ENCODE results near the gene ACACB. TPM values are rescaled to one million over a fixed set of nuclear protein-coding genes. Genes with fewer than 3 reads are reported as not detected.
A peak's percentile ranks its signal among the peaks of the same experiment; 100 is the strongest.

Gene ACACB
- total RNA-seq, 2 donors from 2014 or later: 6.8 to 12.7 TPM

DNA sequence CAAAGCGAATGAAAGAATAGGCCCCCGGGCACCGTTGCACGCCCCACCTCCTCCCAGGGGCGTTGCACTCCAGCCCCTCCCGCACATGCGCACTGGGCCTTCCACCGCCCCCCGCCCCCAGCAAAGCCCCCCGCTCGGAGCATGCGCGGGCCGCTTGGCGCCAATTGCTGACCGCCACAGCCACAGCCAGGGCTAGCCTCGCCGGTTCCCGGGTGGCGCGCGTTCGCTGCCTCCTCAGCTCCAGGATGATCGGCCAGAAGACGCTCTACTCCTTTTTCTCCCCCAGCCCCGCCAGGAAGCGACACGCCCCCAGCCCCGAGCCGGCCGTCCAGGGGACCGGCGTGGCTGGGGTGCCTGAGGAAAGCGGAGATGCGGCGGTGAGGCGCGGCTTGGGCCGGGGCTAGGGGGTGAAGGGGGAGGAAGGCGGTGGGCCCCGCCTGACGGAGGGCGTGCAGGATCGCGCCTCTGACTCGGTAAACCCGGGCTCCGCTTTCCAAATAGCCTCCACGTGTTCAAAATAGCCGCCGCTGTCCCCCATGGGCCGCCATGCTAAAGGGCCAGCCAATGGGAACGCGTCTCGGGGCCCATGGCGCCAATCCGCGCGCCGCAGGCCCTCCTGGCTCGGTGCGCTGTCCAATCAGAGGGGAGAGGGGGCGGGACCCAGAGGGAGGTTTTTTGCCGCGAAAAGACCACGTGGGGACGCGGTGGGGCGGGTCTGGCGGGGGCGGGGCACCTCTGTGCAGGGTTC, 18.8 kb upstream of the ACACB start, which contains the start of gene UNG:
TSS of gene UNG (plus strand) at position 163 of the 748 bp plus-strand sequence. CDS start at position 246, 83 bp downstream.
- Histone ChIP-seq H3K4me1 (ENCODE audit: control insufficient read depth, insufficient read depth, low read length) (peaks cover 4% of the 10 kb centered on the region), H3K27ac (ENCODE audit: low read depth, low read length) (peak within 1 kb of the TSS; percentile 91), H3K4me3 (ENCODE audit: low read length) (peak within 1 kb of the TSS; percentile 93), H3K27me3 (ENCODE audit: control insufficient read depth, insufficient read depth, low read length, poor library complexity, severe bottlenecking) (no peaks in the 10 kb centered on the region), H3K9me3 (ENCODE audit: control insufficient read depth, low read length) (no peaks in the 10 kb centered on the region), H3K9ac (ENCODE audit: extremely low read depth, low read length, poor library complexity, severe bottlenecking) (peak within 1 kb of the TSS; percentile 73), H3K36me3 (ENCODE audit: control insufficient read depth, insufficient read depth, low read length) (peaks cover 31% of the 10 kb centered on the region)
- TF ChIP-seq, protein P1, sequence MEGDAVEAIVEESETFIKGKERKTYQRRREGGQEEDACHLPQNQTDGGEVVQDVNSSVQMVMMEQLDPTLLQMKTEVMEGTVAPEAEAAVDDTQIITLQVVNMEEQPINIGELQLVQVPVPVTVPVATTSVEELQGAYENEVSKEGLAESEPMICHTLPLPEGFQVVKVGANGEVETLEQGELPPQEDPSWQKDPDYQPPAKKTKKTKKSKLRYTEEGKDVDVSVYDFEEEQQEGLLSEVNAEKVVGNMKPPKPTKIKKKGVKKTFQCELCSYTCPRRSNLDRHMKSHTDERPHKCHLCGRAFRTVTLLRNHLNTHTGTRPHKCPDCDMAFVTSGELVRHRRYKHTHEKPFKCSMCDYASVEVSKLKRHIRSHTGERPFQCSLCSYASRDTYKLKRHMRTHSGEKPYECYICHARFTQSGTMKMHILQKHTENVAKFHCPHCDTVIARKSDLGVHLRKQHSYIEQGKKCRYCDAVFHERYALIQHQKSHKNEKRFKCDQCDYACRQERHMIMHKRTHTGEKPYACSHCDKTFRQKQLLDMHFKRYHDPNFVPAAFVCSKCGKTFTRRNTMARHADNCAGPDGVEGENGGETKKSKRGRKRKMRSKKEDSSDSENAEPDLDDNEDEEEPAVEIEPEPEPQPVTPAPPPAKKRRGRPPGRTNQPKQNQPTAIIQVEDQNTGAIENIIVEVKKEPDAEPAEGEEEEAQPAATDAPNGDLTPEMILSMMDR (conservative IDR thresholded peaks at IDR 0.05): no peak
- H3K36me3 Mint-ChIP-seq (ENCODE audit: low read depth): peaks cover 29% of the 10 kb centered on the region
- peaks cover 8% of the 10 kb centered on the region for H3K27me3 Mint-ChIP-seq (ENCODE audit: insufficient read depth)
- 0 to 1% methylated on average over 5 to 71 of the region's 71 CpGs for WGBS, 2 experiments (ENCODE audit: insufficient coverage in 1 of 2, insufficient read length in 1 of 2)
- peak within 1 kb of the TSS; percentile 94 for H3K27ac Mint-ChIP-seq
- DNase-seq: peak; percentile 99
- H3K9me3 Mint-ChIP-seq: peaks cover 4% of the 10 kb centered on the region
- H3K4me3 Mint-ChIP-seq: peak within 1 kb of the TSS; percentile 75
- peaks cover 9% of the 10 kb centered on the region for H3K4me1 Mint-ChIP-seq

- Histone ChIP-seq H3K9ac (ENCODE audit: extremely low read depth, low read length, poor library complexity, severe bottlenecking) (peak overlapping the region; percentile 73), H3K4me3 (ENCODE audit: low read length) (peak overlapping the region; percentile 93), H3K27me3 (ENCODE audit: control insufficient read depth, insufficient read depth, low read length, poor library complexity, severe bottlenecking) (no peaks in the 10 kb centered on the region), H3K27ac (ENCODE audit: low read depth, low read length) (no peak overlapping the region), H3K36me3 (ENCODE audit: control insufficient read depth, insufficient read depth, low read length) (peaks cover 37% of the 10 kb centered on the region), H3K9me3 (ENCODE audit: control insufficient read depth, low read length) (no peaks in the 10 kb centered on the region), H3K4me1 (ENCODE audit: control insufficient read depth, insufficient read depth, low read length) (peaks cover 4% of the 10 kb centered on the region)
- TF ChIP-seq, protein P1 (conservative IDR thresholded peaks at IDR 0.05): no peak
- peak overlapping the region; percentile 87 for H3K27ac Mint-ChIP-seq
- whole genome bisulfite sequencing, 2 experiments (ENCODE audit: insufficient coverage in 1 of 2, insufficient read length in 1 of 2): 0 to 3% methylated on average over 11 to 32 of the region's 32 CpGs
- H3K9me3 Mint-ChIP-seq: peaks cover 1% of the 10 kb centered on the region
- DNase-seq: no peak
- H3K36me3 Mint-ChIP-seq (ENCODE audit: low read depth): peaks cover 33% of the 10 kb centered on the region
- peak overlapping the region; percentile 75 for H3K4me3 Mint-ChIP-seq
- H3K4me1 Mint-ChIP-seq: peaks cover 9% of the 10 kb centered on the region
- H3K27me3 Mint-ChIP-seq (ENCODE audit: insufficient read depth): peaks cover 3% of the 10 kb centered on the region
Measured at GRCh38 chr12:109098183-109098604, 18.2 kb upstream of the ACACB start.

GRCh38 chr12:109098651-109099050, 17.7 kb upstream of the ACACB start:
- no peak overlapping the region for H3K27ac ChIP-seq (ENCODE audit: low read depth, low read length)
- peak overlapping the region; percentile 93 for H3K4me3 ChIP-seq (ENCODE audit: low read length)
- no peak for DNase-seq
- peaks cover 41% of the 10 kb centered on the region for H3K36me3 ChIP-seq (ENCODE audit: control insufficient read depth, insufficient read depth, low read length)
- H3K27me3 ChIP-seq (ENCODE audit: control insufficient read depth, insufficient read depth, low read length, poor library complexity, severe bottlenecking): no peaks in the 10 kb centered on the region
- H3K9ac ChIP-seq (ENCODE audit: extremely low read depth, low read length, poor library complexity, severe bottlenecking): peak overlapping the region; percentile 73
- H3K4me3 Mint-ChIP-seq: peak overlapping the region; percentile 75
- peaks cover 4% of the 10 kb centered on the region for H3K4me1 ChIP-seq (ENCODE audit: control insufficient read depth, insufficient read depth, low read length)
- peaks cover 38% of the 10 kb centered on the region for H3K36me3 Mint-ChIP-seq (ENCODE audit: low read depth)
- H3K27me3 Mint-ChIP-seq (ENCODE audit: insufficient read depth): no peaks in the 10 kb centered on the region
- TF ChIP-seq, protein P1 (conservative IDR thresholded peaks at IDR 0.05): no peak
- no peaks in the 10 kb centered on the region for H3K9me3 ChIP-seq (ENCODE audit: control insufficient read depth, low read length)
- 25 to 29% methylated on average over 8 of the region's 8 CpGs for WGBS, 2 experiments (ENCODE audit: insufficient coverage in 1 of 2, insufficient read length in 1 of 2)
- peak overlapping the region; percentile 87 for H3K27ac Mint-ChIP-seq
- H3K9me3 Mint-ChIP-seq: no peaks in the 10 kb centered on the region
- H3K4me1 Mint-ChIP-seq: peaks cover 9% of the 10 kb centered on the region
